HepG2 (cell line): Measurements from ENCODE around the gene TPRN. TPM values are rescaled to one million over a fixed set of nuclear protein-coding genes. Genes with fewer than 3 reads are reported as not detected.

Source experiments
- ATAC-seq: fragments of 200-7000 bp; cut with Tn5 transposase; 3 replicates; pipeline ENCODE4 v1.9.1; 2020; ENCODE audit warnings: mild to moderate bottlenecking, moderate library complexity
- BruUV-seq: library from RNA; stranded (reverse); fragments of 400-500 nt; replicated peaks from 2 replicates; lab custom pipeline; 2021; lab: Mats Ljungman, UMichigan
- CTCF ChIA-PET: fragments of 300-600 bp; formaldehyde crosslinking; extraction: SDS; loops from one replicate; lab custom pipeline; 2021; ENCODE audit warnings: low total read pairs, inconsistent platforms, low intra/inter-chr PET ratio; lab: Yijun Ruan, JAX
- POLR2A ChIA-PET: fragments of 350-600 bp; sonication (Branson Sonifier 250); formaldehyde crosslinking; loops from one replicate; lab custom pipeline; 2020; ENCODE audit warnings: antibody characterized with exemption, inconsistent platforms; lab: Yijun Ruan, JAX
- DNase-seq: peaks from one replicate; pipeline ENCODE4 v3.0.0-alpha.2; 2015; ENCODE audit warnings: low spot score
- FAIRE-seq: peaks from 3 replicates; lab custom pipeline; 2011; peaks lifted over from hg19 to GRCh38; lab: Jason Lieb, UNC
- H2AFZ ChIP-seq: one replicate; pipeline ENCODE4 v1.6.1; 2011; ENCODE audit warnings: low read length, inconsistent platforms
- H3K27ac ChIP-seq: fragments of 300-600 bp; 3 replicates; pipeline ENCODE4 v1.8.0; 2011; ENCODE audit warnings: mixed run types, mild to moderate bottlenecking, mixed read lengths, low read length, inconsistent platforms; ENCODE audit not compliant: insufficient read depth; ENCODE audit errors: extremely low read length
- H3K27me3 ChIP-seq, 2 experiments: fragments of 200-600 bp in 1 of 2; 2 replicates in 1 of 2; 3 replicates in 1 of 2; pipeline versions ENCODE4 v1.6.0 to v1.8.0; 2011; ENCODE audit warnings: low read length in 2 of 2, mild to moderate bottlenecking in 2 of 2, moderate library complexity in 2 of 2, inconsistent platforms in 1 of 2; ENCODE audit not compliant: insufficient read depth in 2 of 2, control insufficient read depth in 1 of 2
- H3K36me3 ChIP-seq, 2 experiments: fragments of 200-600 bp in 1 of 2; replicated peaks in 1 of 2; 2 replicates in 1 of 2; 3 replicates in 1 of 2; pipeline versions ENCODE4 v1.5.1 to v1.8.0; 2011; ENCODE audit warnings: low read length in 2 of 2, inconsistent platforms in 1 of 2; ENCODE audit not compliant: insufficient read depth in 2 of 2, control insufficient read depth in 1 of 2
- H3K4me1 ChIP-seq: 2 replicates; pipeline ENCODE4 v1.5.1; 2012; ENCODE audit warnings: low read length, inconsistent platforms; ENCODE audit not compliant: insufficient read depth
- H3K4me2 ChIP-seq: 2 replicates; pipeline ENCODE4 v1.6.0; 2011; ENCODE audit warnings: low read depth, low read length, inconsistent platforms
- H3K4me3 ChIP-seq, 3 experiments: fragments of 200-600 bp in 1 of 3; sonication (generic), shearing (Covaris generic) in 1 of 3; replicated peaks in 1 of 3; 2 replicates each; pipeline ENCODE4 v1.5.1; 2011 to 2016; ENCODE audit warnings: low read length in 3 of 3, inconsistent platforms in 2 of 3, low read depth in 2 of 3, mild to moderate bottlenecking in 2 of 3, control low read depth in 1 of 3, mixed read lengths in 1 of 3; ENCODE audit not compliant: insufficient read depth in 1 of 3
- H3K79me2 ChIP-seq: one replicate; pipeline ENCODE4 v1.6.1; 2011; ENCODE audit warnings: low read length, inconsistent platforms; ENCODE audit not compliant: insufficient read depth
- H3K9ac ChIP-seq: 2 replicates; pipeline ENCODE4 v1.6.0; 2011; ENCODE audit warnings: mild to moderate bottlenecking, low read depth, low read length, inconsistent platforms; ENCODE audit not compliant: insufficient read depth
- H3K9me3 ChIP-seq: 2 replicates; pipeline ENCODE4 v1.5.1; 2012; ENCODE audit warnings: mild to moderate bottlenecking, low read length
- H4K20me1 ChIP-seq: 2 replicates; pipeline ENCODE4 v1.6.0; 2011; ENCODE audit warnings: inconsistent platforms, mild to moderate bottlenecking, low read length, moderate library complexity; ENCODE audit not compliant: insufficient read depth
- FOXA1 ChIP-seq, 2 experiments: fragments of 450-650 bp in 1 of 2; sonication (generic) in 1 of 2; formaldehyde crosslinking in 1 of 2; IDR thresholded peaks; 2 replicates each; pipeline versions ENCODE4 v1.4.0 to v1.6.1; 2016 to 2020; ENCODE audit warnings: missing genetic modification reagents in 1 of 2
- HHEX ChIP-seq: IDR thresholded peaks from 2 replicates; pipeline ENCODE4 v1.6.1; 2016; ENCODE audit warnings: control low read depth
- KMT2B ChIP-seq: IDR thresholded peaks from 2 replicates; pipeline ENCODE4 v1.6.1; 2016; ENCODE audit warnings: missing genetic modification reagents, missing compliant biosample characterization
- MIER3 ChIP-seq: IDR thresholded peaks from 2 replicates; pipeline ENCODE4 v1.6.1; 2016; ENCODE audit warnings: missing compliant biosample characterization, borderline replicate concordance
- MTF1 ChIP-seq: sonication (generic); formaldehyde crosslinking; IDR thresholded peaks from 2 replicates; pipeline ENCODE4 v1.5.0; 2020; ENCODE audit warnings: missing genetic modification reagents
- NFKB2 ChIP-seq: sonication (generic); formaldehyde crosslinking; IDR thresholded peaks from 2 replicates; pipeline ENCODE4 v1.4.0; 2020; ENCODE audit warnings: missing genetic modification reagents, borderline replicate concordance
- PPARG ChIP-seq: conservative IDR thresholded peaks from 2 replicates; pipeline ENCODE4 v1.6.1; 2016; ENCODE audit warnings: missing biosample characterization, missing genetic modification reagents
- REPIN1 ChIP-seq: sonication (generic); formaldehyde crosslinking; IDR thresholded peaks from 2 replicates; pipeline ENCODE4 v1.8.0; 2022; ENCODE audit warnings: missing genetic modification reagents, low read depth, mild to moderate bottlenecking, borderline replicate concordance
- THYN1 ChIP-seq: sonication (generic); formaldehyde crosslinking; IDR thresholded peaks from 2 replicates; pipeline ENCODE4 v1.8.1; 2023; ENCODE audit warnings: low read depth, mild to moderate bottlenecking, moderate library complexity, missing genetic modification reagents, borderline replicate concordance
- TOPORS ChIP-seq: sonication (generic); formaldehyde crosslinking; IDR thresholded peaks from 2 replicates; pipeline ENCODE4 v1.8.0; 2023; ENCODE audit warnings: mild to moderate bottlenecking, missing genetic modification reagents
- ZNF18 ChIP-seq: sonication (generic); formaldehyde crosslinking; IDR thresholded peaks from 2 replicates; pipeline ENCODE4 v1.8.0; 2022; ENCODE audit warnings: mild to moderate bottlenecking, missing genetic modification reagents; ENCODE audit not compliant: insufficient replicate concordance
- ZNF296 ChIP-seq: sonication (generic); formaldehyde crosslinking; conservative IDR thresholded peaks from 2 replicates; pipeline ENCODE4 v1.5.0; 2020; ENCODE audit warnings: mild to moderate bottlenecking, missing genetic modification reagents
- ZNF552 ChIP-seq: sonication (generic); formaldehyde crosslinking; IDR thresholded peaks from 2 replicates; pipeline ENCODE4 v1.9.0; 2022; ENCODE audit warnings: missing genetic modification reagents, mild to moderate bottlenecking, borderline replicate concordance
- ZNF580 ChIP-seq: IDR thresholded peaks from 2 replicates; pipeline ENCODE4 v1.6.1; 2016; ENCODE audit warnings: low read depth, borderline replicate concordance
- WGBS: methylation state at CpG from one replicate; pipeline ENCODE4 v1.1.6; 2017; ENCODE audit warnings: low lambda C conversion rate; 5-methylcytosine and 5-hydroxymethylcytosine counted together
- in situ Hi-C: cut with HindIII; loops from 2 replicates; pipeline ENCODE4 v1.10.0; 2017; ENCODE audit warnings: low pct_unique_long_range_greater_than_20kb; ENCODE audit not compliant: extremely low pct_ligation_motif_present
- intact Hi-C: fragments of 100-400 bp; cut with micrococcal nuclease; formaldehyde crosslinking; loops from one replicate; pipeline ENCODE4 v1.10.0; 2022; ENCODE audit not compliant: unreplicated experiment
- polyA plus RNA-seq, 8 experiments: library from polyadenylated mRNA; depleted of rRNA in 3 of 8; stranded (reverse) in 7 of 8; unstranded in 1 of 8; fragments of >200 nt; fragmentation: Illumina TruSeq in 4 of 8; extraction: Trizol in 4 of 8; gene quantifications; 2 replicates each; pipeline versions ENCODE4 v1.2.1 to v1.2.3, GENCODE V29; 2011 to 2016; ENCODE audit warnings: low read depth in 4 of 8, missing spikeins in 1 of 8, mixed read lengths in 1 of 8; ENCODE audit not compliant: insufficient read depth in 1 of 8
- total RNA-seq, 5 experiments: library from RNA; depleted of rRNA; stranded (reverse); fragments of >200 nt; fragmentation: Illumina TruSeq; extraction: Trizol; gene quantifications; 2 replicates each; pipeline ENCODE4 v1.2.3, GENCODE V29; 2016; ENCODE audit warnings: low read depth in 1 of 5
- TF ChIP-seq, protein P1 (sequence below): sonication (generic); formaldehyde crosslinking; IDR thresholded peaks from 2 replicates; pipeline ENCODE4 v1.4.0; 2020; ENCODE audit warnings: missing genetic modification reagents

Gene TPRN
- total and polyA plus RNA-seq, 2 of the 13 experiments (the other 11 are each of a cell fraction or from before 2014, with no cell fraction given) = 10.1 to 19.2 TPM

DNA sequence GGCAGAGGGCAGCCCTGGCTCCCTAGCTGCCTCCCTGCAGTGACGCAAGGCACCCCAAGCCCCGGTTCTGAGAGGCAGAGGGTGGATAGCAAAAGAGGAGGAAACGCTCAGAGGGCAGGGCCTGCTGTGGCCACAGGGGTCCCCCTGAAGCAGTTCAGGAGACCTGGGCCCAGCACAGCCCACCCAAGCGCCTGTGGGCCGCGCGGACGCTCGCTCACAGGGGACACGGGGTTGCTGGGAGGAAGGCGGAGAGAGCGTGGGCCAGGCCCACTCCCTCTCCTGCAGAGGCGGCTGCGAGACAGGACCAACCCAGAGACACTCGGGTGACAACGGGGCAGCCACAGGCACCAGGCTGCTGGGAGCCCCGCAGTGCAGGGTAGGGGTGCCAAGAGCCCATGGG lies 20.8 kb downstream of the TPRN start:
- POLR2A ChIA-PET = no interaction called here
- TF ChIP-seq REPIN1 (CRISPR knock-in tag) (no peak), ZNF552 (CRISPR knock-in tag) (no peak), FOXA1 (IDR thresholded peaks at IDR 0.05) (no peak), FOXA1 (CRISPR knock-in tag; IDR thresholded peaks at IDR 0.05) (no peak), THYN1 (CRISPR knock-in tag) (no peak), PPARG (CRISPR knock-in tag) (no peak), TOPORS (CRISPR knock-in tag) (no peak), MIER3 (CRISPR knock-in tag) (no peak)
- TF ChIP-seq, all 625 proteins: peak for 0
- H3K9ac ChIP-seq = no peak overlapping the region
- H3K79me2 ChIP-seq = no peaks in the 10 kb centered on the region
- no peaks in the 10 kb centered on the region for H3K4me1 ChIP-seq
- 98% methylated on average over 15 of the region's 17 CpGs for WGBS
- H3K36me3 ChIP-seq = peaks cover 23 to 29% of the 10 kb centered on the region in 2 experiments; a peak in 4 of 5 replicates
- DNase-seq (no peak), ATAC-seq (no peak), FAIRE-seq (no peak)
- no peak overlapping the region for H3K4me3 ChIP-seq
- no peaks in the 10 kb centered on the region for H3K9me3 ChIP-seq
- CTCF ChIA-PET = no interaction called here
- H3K4me2 ChIP-seq = no peak overlapping the region
- H2AFZ ChIP-seq = no peak overlapping the region
- no peaks in the 10 kb centered on the region for H3K27me3 ChIP-seq
- no peak overlapping the region for H3K27ac ChIP-seq
- H4K20me1 ChIP-seq = no peaks in the 10 kb centered on the region
- intact Hi-C loops (loop anchor here (10.0 kb wide), 1 partner anchor 65 kb away; the partner anchor contains the start of gene DPP7), in situ Hi-C loops (no loop called here)
- BruUV-seq = no TSS peak

GRCh38 chr9:137178939-137179630 lies 21.5 kb downstream of the TPRN start:
- no peaks in the 10 kb centered on the region for H3K9me3 ChIP-seq
- POLR2A ChIA-PET = no interaction called here
- no peaks in the 10 kb centered on the region for H3K79me2 ChIP-seq
- no peak overlapping the region for H3K27ac ChIP-seq
- intact Hi-C loops (loop anchor here (10.0 kb wide), 1 partner anchor 64 kb away; the partner anchor contains the start of gene DPP7), in situ Hi-C loops (no loop called here)
- BruUV-seq = no TSS peak
- 92% methylated on average over 11 of the region's 19 CpGs for WGBS
- H4K20me1 ChIP-seq = no peaks in the 10 kb centered on the region
- H3K36me3 ChIP-seq = peaks cover 22 to 25% of the 10 kb centered on the region in 2 experiments; a peak in 4 of 5 replicates
- ATAC-seq (no peak), DNase-seq (no peak), FAIRE-seq (no peak)
- CTCF ChIA-PET = no interaction called here
- no peaks in the 10 kb centered on the region for H3K4me1 ChIP-seq
- no peak overlapping the region for H3K9ac ChIP-seq
- no peak overlapping the region for H3K4me3 ChIP-seq
- H3K27me3 ChIP-seq = no peaks in the 10 kb centered on the region
- no peak overlapping the region for H2AFZ ChIP-seq
- H3K4me2 ChIP-seq = no peak overlapping the region
- no peak for TF ChIP-seq HHEX (CRISPR knock-in tag)
- TF ChIP-seq, protein P1, sequence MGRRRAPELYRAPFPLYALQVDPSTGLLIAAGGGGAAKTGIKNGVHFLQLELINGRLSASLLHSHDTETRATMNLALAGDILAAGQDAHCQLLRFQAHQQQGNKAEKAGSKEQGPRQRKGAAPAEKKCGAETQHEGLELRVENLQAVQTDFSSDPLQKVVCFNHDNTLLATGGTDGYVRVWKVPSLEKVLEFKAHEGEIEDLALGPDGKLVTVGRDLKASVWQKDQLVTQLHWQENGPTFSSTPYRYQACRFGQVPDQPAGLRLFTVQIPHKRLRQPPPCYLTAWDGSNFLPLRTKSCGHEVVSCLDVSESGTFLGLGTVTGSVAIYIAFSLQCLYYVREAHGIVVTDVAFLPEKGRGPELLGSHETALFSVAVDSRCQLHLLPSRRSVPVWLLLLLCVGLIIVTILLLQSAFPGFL = no peak
- TF ChIP-seq KMT2B = no peak
- TF ChIP-seq ZNF18 (CRISPR knock-in tag) = no peak
- TF ChIP-seq MTF1 (CRISPR knock-in tag) = no peak
- TF ChIP-seq ZNF580 (CRISPR knock-in tag) = no peak
- no peak for TF ChIP-seq ZNF296
- no peak for TF ChIP-seq NFKB2
